T-helper 9 cell (primary cell): ENCODE measurements around the gene TMCO1.
"Not testable (repeated sequence)": the region's sequence is repeated elsewhere in the genome, so short reads cannot be mapped to it uniquely, and the experiment has no call there.

Experiments
- DNase-seq: peaks from one replicate; pipeline ENCODE4 v3.0.0-alpha.2; 2020

The TMCO1 gene

GRCh38 chr1:165744913-165745312 is 23.8 kb downstream of the TMCO1 start:
- not testable (repeated sequence) for DNase-seq

GRCh38 chr1:165742194-165742593 is 26.5 kb downstream of the TMCO1 start:
- DNase-seq: no peak

GRCh38 chr1:165738794-165739193 is 29.9 kb downstream of the TMCO1 start:
- DNase-seq: no peak

- DNase-seq: no peak
Observed at GRCh38 chr1:165737196-165737595, 31.5 kb downstream of the TMCO1 start.

GRCh38 chr1:165734906-165735305 is 33.8 kb downstream of the TMCO1 start:
- no peak for DNase-seq

GRCh38 chr1:165726841-165727240 is 41.8 kb downstream of the TMCO1 start:
- DNase-seq: no peak

DNA sequence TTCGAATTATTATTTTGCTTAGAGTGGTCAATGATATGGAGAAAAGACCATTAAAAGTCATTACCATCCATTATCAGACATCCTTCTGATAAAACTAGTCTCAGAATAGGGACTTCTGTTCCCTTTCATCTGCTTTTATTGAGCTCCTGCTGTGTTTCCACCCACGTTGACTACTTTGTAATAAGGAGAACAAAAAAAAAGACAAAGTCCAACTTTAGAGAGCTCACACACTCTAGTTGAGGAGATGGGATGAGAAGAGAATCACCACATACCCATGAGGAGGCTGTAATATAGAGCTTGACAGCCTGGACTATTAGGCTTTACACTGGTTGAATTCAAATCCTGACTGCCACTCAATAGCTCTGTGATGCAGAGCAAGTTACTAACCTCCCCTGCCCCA is 42.5 kb downstream of the TMCO1 start:
- no peak for DNase-seq

DNA sequence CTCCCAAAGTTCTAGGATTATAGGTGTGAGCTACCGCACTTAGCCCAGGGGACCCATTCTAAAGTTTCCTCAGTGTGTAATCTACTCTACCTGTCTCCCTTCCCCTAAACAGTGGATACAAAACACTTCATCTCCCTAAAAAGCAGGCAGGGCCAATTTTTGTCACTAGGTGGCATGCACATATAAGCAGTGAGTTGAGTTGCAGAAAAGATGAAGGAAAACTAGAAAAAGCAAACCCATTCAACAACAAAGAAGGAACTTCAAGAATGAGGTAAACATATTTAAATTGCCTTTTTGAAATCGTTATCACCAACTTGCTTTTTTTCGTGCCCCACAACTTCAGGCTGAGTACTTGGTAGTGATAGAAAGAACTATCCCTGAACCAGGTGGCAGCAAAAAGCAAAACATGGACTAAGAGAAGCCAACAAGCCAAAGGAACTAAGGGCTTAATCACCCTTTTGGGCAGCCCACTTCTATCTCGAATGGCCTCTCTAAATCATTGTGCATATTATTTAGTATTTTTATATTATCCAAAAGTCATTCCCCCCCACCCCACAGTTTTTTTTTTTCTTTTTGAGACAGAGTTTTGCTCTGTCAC is 50.7 kb downstream of the TMCO1 start:
- no peak for DNase-seq

GRCh38 chr1:165716265-165717051 is 52.2 kb downstream of the TMCO1 start:
- not testable (repeated sequence) for DNase-seq

DNA sequence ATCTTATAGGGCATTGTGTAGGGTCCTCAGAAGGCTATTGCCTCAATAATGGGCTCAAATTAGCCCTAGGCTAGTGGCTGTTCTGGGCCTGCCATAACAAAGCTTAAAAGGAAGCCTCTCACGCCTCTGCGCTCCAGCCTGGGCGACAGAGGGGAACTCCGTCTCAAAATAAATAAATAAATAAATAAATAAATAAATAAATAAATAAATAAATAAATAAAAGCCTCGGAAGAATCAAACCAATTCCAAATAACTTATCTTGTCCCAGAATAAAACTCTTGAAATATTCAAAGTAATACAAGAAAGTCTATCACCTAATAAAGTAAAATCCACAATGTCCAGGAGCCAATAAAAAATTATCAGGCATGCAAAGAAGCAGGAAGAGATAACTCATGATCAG is 55.9 kb downstream of the TMCO1 start:
- no peak for DNase-seq

DNA sequence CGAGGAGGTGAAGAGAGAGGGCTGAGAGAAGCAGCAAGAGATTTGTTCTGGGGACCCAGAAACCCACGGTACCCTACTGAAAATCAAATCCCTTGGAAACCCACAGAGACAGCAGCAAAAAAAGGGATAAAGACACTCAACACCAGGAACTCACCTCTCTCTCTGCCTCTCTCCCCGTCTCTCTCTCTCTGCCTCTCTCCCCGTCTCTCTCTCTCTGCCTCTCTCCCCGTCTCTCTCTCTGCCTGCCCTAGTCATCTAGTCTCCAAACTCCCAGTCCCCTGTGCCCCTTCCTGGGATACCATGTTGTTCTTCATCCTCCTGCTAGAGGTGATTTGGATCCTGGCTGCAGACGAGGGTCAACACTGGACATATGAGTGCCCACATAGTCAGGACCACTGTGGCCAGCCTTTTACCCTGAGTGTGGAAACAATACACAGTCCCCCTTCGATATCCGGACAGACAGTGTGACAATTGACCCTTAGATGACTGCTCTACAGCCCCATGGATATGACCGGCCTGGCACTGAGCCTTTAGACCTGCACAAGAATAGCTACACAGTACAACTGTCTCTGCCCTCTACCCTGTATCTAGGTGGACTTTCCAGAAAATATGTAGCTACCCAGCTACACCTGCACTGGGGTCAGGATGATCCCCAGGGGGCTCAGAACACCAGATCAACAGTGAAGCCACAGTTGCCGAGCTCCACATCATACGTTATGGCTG is 60.5 kb downstream of the TMCO1 start:
- DNase-seq: no peak

- no peak for DNase-seq
Observed at GRCh38 chr1:165703648-165704047, 65.0 kb downstream of the TMCO1 start.

- not testable (repeated sequence) for DNase-seq
Observed at GRCh38 chr1:165701922-165702321, 66.7 kb downstream of the TMCO1 start.

DNA sequence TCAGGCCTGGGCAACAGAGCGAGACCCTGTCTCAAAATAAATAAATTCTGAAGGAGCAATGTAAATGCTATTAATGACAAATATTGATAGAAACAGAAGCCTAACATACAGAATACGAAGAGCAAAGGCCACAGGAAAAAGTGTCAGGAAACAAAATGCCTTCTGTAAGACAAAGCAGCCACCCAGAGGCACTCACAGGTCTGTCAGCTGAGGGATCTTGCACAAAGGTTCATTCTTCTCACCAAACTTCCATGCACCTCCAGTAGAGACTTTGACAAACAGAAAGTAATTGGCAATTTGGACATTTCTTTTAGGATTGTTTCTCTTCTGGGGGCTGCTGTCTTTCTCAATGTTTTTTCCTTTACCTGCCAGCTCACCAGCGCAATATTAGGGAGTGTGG is 69.1 kb downstream of the TMCO1 start:
- no peak for DNase-seq

- no peak for DNase-seq
Observed at GRCh38 chr1:165698761-165699052, 70.0 kb downstream of the TMCO1 start.

GRCh38 chr1:165697881-165698760 is 70.5 kb downstream of the TMCO1 start, which contains the start of gene ALDH9A1:
Gene ALDH9A1 (minus strand): TSS chr1:165698562. CDS start chr1:165698558, 4 bp downstream.
- DNase-seq: peak; percentile 79

DNA sequence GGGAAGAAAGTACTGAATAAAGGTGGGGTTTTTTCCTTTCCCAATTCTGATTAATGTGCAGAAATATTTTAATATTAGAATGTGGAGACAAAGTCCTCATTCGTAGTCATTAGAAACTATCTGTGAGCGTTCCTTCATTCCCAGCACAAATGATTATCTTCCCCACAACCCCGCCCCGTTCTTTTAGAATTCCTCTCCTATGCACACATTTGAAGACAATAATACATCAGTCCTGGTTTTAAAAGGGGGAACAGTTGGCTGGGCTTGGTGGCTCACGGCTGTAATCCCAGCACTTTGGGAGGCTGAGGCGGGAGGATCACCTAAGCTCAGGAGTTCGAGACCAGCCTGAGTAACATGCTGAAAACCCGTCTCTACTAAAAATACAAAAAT is 71.2 kb downstream of the TMCO1 start:
- no peak for DNase-seq

- no peak for DNase-seq
Observed at GRCh38 chr1:165696625-165697100, 72.0 kb downstream of the TMCO1 start.

DNA sequence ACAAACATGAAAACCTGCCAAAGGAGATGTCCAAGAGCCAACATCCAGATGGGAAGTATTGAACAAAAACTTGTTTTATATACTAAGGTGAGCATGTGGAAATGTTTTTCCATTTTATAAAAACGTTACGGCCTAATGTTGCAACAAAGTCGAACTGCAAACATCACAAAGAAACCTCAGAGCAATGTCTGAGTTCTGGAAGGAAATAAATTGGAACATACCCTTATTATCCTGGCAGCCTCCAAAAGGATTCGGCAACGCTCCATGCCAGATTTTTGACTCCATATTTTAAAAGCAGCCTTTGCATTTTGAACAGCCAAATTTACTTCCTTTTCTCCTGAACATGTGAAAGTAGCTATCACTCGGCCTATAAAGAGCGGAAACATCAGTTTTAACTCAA is 73.6 kb downstream of the TMCO1 start:
- DNase-seq: no peak

DNA sequence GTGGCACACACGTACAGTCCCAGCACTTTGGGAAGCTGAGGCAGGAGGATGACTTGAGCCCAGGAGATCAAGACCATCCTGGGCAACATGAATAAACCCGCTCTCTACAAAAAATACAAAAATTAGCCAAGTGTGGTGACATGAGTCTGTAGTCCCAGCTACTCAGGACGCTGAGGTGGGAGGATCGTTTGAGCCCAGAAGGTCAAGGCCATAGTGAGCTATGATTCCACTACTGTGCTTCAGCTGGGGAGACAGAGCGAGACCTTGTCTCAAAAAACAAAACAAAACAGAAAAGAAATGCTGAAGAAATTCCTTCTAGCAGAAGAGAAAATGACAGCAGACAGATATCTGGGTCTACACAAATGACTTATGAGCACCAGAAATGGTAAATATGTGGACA is 80.6 kb downstream of the TMCO1 start:
- no peak for DNase-seq

GRCh38 chr1:165686971-165687433 is 81.7 kb downstream of the TMCO1 start:
- DNase-seq: no peak

- DNase-seq: no peak
Observed at GRCh38 chr1:165686121-165686970, 82.3 kb downstream of the TMCO1 start.
